ENCODE results near the gene CYRIA. TPM values are rescaled to one million over a fixed set of nuclear protein-coding genes. Genes with fewer than 3 reads are reported as not detected.

Gene CYRIA
- total RNA-seq, 2 donors from 2014 or later = 1.7 to 2.8 TPM

GRCh38 chr2:16642088-16642487 is 23.5 kb downstream of the CYRIA start:
- Histone ChIP-seq H3K4me1 (peaks cover 0 to 28% of the 10 kb centered on the region in 2 donors), H3K9me3 (no peaks in the 10 kb centered on the region), H3K27me3 (no peaks in the 10 kb centered on the region), H3K27ac (no peak overlapping the region), H3K4me3 (no peak overlapping the region), H3K36me3 (no peaks in the 10 kb centered on the region)
- TF ChIP-seq, protein P1, sequence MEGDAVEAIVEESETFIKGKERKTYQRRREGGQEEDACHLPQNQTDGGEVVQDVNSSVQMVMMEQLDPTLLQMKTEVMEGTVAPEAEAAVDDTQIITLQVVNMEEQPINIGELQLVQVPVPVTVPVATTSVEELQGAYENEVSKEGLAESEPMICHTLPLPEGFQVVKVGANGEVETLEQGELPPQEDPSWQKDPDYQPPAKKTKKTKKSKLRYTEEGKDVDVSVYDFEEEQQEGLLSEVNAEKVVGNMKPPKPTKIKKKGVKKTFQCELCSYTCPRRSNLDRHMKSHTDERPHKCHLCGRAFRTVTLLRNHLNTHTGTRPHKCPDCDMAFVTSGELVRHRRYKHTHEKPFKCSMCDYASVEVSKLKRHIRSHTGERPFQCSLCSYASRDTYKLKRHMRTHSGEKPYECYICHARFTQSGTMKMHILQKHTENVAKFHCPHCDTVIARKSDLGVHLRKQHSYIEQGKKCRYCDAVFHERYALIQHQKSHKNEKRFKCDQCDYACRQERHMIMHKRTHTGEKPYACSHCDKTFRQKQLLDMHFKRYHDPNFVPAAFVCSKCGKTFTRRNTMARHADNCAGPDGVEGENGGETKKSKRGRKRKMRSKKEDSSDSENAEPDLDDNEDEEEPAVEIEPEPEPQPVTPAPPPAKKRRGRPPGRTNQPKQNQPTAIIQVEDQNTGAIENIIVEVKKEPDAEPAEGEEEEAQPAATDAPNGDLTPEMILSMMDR (IDR thresholded peaks at IDR 0.05) = no peak
- no peak for DNase-seq (ENCODE audit: low spot score)

GRCh38 chr2:16641509-16641908 is 24.1 kb downstream of the CYRIA start:
- Histone ChIP-seq H3K9me3 (no peaks in the 10 kb centered on the region), H3K36me3 (no peaks in the 10 kb centered on the region), H3K4me3 (no peak overlapping the region), H3K27ac (peak overlapping the region in 1 of 2 donors; percentile 8), H3K27me3 (no peaks in the 10 kb centered on the region), H3K4me1 (peaks cover 0 to 28% of the 10 kb centered on the region in 2 donors)
- no peak for DNase-seq (ENCODE audit: low spot score)
- TF ChIP-seq, protein P1 (IDR thresholded peaks at IDR 0.05) = no peak

- peak overlapping the region in 1 of 2 donors; percentile 8 for H3K27ac ChIP-seq
- peaks cover 0 to 34% of the 10 kb centered on the region in 2 donors for H3K4me1 ChIP-seq
- TF ChIP-seq, protein P1 (IDR thresholded peaks at IDR 0.05) = no peak
- H3K36me3 ChIP-seq = no peaks in the 10 kb centered on the region
- no peak for DNase-seq (ENCODE audit: low spot score)
- no peaks in the 10 kb centered on the region for H3K9me3 ChIP-seq
- H3K27me3 ChIP-seq = no peaks in the 10 kb centered on the region
- no peak overlapping the region for H3K4me3 ChIP-seq
These were observed 24.8 kb downstream of the CYRIA start for GRCh38 chr2:16640867-16641266.

DNA sequence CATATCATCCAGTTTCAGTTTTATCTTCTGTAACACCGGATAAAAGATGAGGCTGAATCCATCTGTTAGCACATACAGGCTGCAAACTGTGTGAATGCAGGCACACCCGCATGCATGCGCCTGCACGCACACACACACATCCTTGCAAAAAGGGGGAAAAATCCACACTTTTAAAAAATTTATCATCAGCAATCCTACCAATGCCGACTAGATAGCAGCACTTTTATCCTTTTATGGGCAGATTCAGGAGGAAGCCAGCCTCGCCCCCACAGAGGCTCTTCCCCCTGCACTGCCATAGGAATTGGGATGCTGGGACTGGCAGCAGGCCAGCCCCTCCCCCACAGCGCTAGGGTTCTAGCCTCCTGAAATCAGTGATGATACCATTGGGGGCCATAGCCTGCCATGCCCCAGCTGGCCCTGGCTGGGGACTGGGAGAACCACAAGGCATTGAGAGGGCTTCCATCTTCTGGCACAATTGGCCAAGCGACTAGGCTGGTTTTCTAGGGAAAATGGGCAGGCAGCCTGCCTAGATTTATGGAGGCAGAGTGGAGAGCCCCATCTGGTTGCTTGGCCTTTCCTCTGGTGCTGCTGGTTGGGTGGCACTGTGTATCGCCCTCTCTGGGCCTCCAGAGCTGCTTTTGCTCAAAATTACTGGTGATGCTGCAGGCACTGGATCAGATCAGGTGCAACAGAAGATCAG is 25.5 kb downstream of the CYRIA start:
- Histone ChIP-seq H3K4me3 (no peak overlapping the region), H3K27ac (no peak overlapping the region), H3K4me1 (peaks cover 0 to 38% of the 10 kb centered on the region in 2 donors), H3K9me3 (no peaks in the 10 kb centered on the region), H3K36me3 (no peaks in the 10 kb centered on the region), H3K27me3 (no peaks in the 10 kb centered on the region)
- DNase-seq (ENCODE audit: low spot score) = no peak
- TF ChIP-seq, protein P1 (IDR thresholded peaks at IDR 0.05) = no peak

- no peaks in the 10 kb centered on the region for H3K9me3 ChIP-seq
- H3K27me3 ChIP-seq = no peaks in the 10 kb centered on the region
- no peaks in the 10 kb centered on the region for H3K36me3 ChIP-seq
- H3K27ac ChIP-seq = no peak overlapping the region
- no peak overlapping the region for H3K4me3 ChIP-seq
- DNase-seq (ENCODE audit: low spot score) = no peak
- peaks cover 0 to 38% of the 10 kb centered on the region in 2 donors for H3K4me1 ChIP-seq
- TF ChIP-seq, protein P1 (IDR thresholded peaks at IDR 0.05) = no peak
These were observed 26.2 kb downstream of the CYRIA start for GRCh38 chr2:16639431-16639830.

GRCh38 chr2:16638946-16639345 is 26.7 kb downstream of the CYRIA start:
- TF ChIP-seq, protein P1 (IDR thresholded peaks at IDR 0.05) = no peak
- no peaks in the 10 kb centered on the region for H3K36me3 ChIP-seq
- DNase-seq (ENCODE audit: low spot score) = no peak
- no peaks in the 10 kb centered on the region for H3K27me3 ChIP-seq
- no peak overlapping the region for H3K4me3 ChIP-seq
- no peaks in the 10 kb centered on the region for H3K9me3 ChIP-seq
- H3K27ac ChIP-seq = no peak overlapping the region
- H3K4me1 ChIP-seq = peaks cover 0 to 43% of the 10 kb centered on the region in 2 donors
